ENCODE data around the gene FSTL5.
A peak's percentile ranks its signal among the peaks of the same experiment; 100 is the strongest.

The FSTL5 gene

DNA sequence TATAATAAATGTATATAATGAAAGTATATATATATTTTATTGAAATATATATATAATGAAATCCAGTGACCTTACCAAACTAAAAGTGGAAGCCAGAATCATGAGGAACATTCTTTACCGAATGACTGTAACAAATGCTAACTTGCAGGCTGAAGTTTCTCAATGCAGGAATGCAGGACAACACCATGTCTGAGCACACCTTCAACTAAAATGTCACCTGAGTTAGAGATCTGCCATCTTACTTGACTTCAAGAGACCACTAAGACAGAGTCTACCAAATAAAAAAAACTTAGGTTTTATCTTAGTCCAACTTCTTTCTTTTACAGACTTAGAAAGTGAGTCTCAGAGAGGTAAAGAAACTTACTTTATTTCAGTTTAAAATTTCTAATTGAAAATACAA lies 176.2 kb downstream of the FSTL5 start:
- H3K9ac ChIP-seq (ENCODE audit: low read depth, low read length, poor library complexity), result no peak overlapping the region
- no peak overlapping the region for H2BK5ac ChIP-seq (ENCODE audit: low read length)
- no peak overlapping the region for H3K14ac ChIP-seq (ENCODE audit: low read length)
- no peak overlapping the region for H4K8ac ChIP-seq (ENCODE audit: low read depth, low read length)
- peaks cover 0 to 6% of the 10 kb centered on the region in 2 donors for H3K4me1 ChIP-seq (ENCODE audit: control insufficient read depth in 2 of 2, insufficient read depth in 1 of 2, low read depth in 1 of 2, low read length in 2 of 2)
- H2BK120ac ChIP-seq (ENCODE audit: low read depth, low read length), result no peak overlapping the region
- no peaks in the 10 kb centered on the region for H3K27me3 ChIP-seq (ENCODE audit: control insufficient read depth in 3 of 3, insufficient read depth in 3 of 3, low read depth in 1 of 3, low read length in 3 of 3)
- H3K4me2 ChIP-seq (ENCODE audit: insufficient read depth, low read length, poor library complexity, severe bottlenecking), result no peak overlapping the region
- no peak overlapping the region for H3K27ac ChIP-seq (replicated peaks; ENCODE audit: low read length)
- H2AK5ac ChIP-seq (ENCODE audit: low read depth, low read length), result no peak overlapping the region
- H2BK12ac ChIP-seq (ENCODE audit: low read length), result no peak overlapping the region
- no peak overlapping the region for H3K23ac ChIP-seq (ENCODE audit: low read depth, low read length, poor library complexity)
- H3K36me3 ChIP-seq (replicated peaks in 1 of 2; ENCODE audit: control insufficient read depth in 2 of 2, insufficient read depth in 2 of 2, low read length in 2 of 2), result no peaks in the 10 kb centered on the region
- no peak overlapping the region for H4K91ac ChIP-seq (ENCODE audit: low read depth, low read length, poor library complexity)
- H3K9me3 ChIP-seq (replicated peaks in 1 of 2; ENCODE audit: control insufficient read depth in 2 of 2, insufficient read depth in 1 of 2, low read depth in 1 of 2, low read length in 2 of 2), result no peaks in the 10 kb centered on the region
- no peak for DNase-seq (ENCODE audit: low spot score)
- H3K4ac ChIP-seq (ENCODE audit: low read length), result no peak overlapping the region
- no peak overlapping the region for H3K18ac ChIP-seq (ENCODE audit: low read length)
- H3K79me1 ChIP-seq (ENCODE audit: low read depth, low read length), result no peaks in the 10 kb centered on the region
- H2BK15ac ChIP-seq (ENCODE audit: low read length), result no peak overlapping the region
- no CpG with 5 or more reads among the region's 1 CpG for WGBS, 2 donors (ENCODE audit: extremely low coverage in 2 of 2, insufficient read length in 2 of 2, insufficient replicate concordance in 1 of 2)
- H3K4me3 ChIP-seq (ENCODE audit: low read length in 2 of 2), result no peak overlapping the region
- H2AFZ ChIP-seq (ENCODE audit: low read length), result no peak overlapping the region

DNA sequence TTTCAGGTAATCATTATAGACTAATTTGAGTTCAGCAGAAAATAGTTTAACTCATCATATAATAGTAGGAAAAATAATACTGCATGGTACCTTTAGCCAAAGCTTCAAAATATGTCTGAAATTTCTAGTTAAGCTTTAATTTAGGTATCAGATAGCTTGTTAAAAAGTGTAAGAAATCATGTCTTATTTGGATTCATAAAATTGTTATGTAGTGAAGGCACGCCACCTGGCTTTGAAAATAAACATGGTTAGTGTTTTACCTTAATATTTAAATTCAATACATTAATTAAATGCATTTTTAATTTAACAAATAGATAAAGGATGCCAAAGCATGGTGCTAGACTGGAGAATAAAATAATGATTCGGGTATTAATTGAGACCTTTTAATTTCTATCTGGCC lies 211.4 kb downstream of the FSTL5 start:
- Histone ChIP-seq H2BK5ac (ENCODE audit: low read length) (no peak overlapping the region), H3K9me3 (replicated peaks in 1 of 2; ENCODE audit: control insufficient read depth in 2 of 2, insufficient read depth in 1 of 2, low read depth in 1 of 2, low read length in 2 of 2) (no peaks in the 10 kb centered on the region), H3K4me3 (ENCODE audit: low read length in 2 of 2) (no peak overlapping the region), H2BK12ac (ENCODE audit: low read length) (no peak overlapping the region), H3K79me1 (ENCODE audit: low read depth, low read length) (no peaks in the 10 kb centered on the region), H2AFZ (ENCODE audit: low read length) (no peak overlapping the region), H3K4ac (ENCODE audit: low read length) (no peak overlapping the region), H3K23ac (ENCODE audit: low read depth, low read length, poor library complexity) (no peak overlapping the region), H3K18ac (ENCODE audit: low read length) (no peak overlapping the region), H3K4me1 (ENCODE audit: control insufficient read depth in 2 of 2, insufficient read depth in 1 of 2, low read depth in 1 of 2, low read length in 2 of 2) (peaks cover 0 to 4% of the 10 kb centered on the region in 2 donors), H2BK120ac (ENCODE audit: low read depth, low read length) (no peak overlapping the region), H3K9ac (ENCODE audit: low read depth, low read length, poor library complexity) (no peak overlapping the region), H3K14ac (ENCODE audit: low read length) (no peak overlapping the region), H3K36me3 (replicated peaks in 1 of 2; ENCODE audit: control insufficient read depth in 2 of 2, insufficient read depth in 2 of 2, low read length in 2 of 2) (no peaks in the 10 kb centered on the region), H3K4me2 (ENCODE audit: insufficient read depth, low read length, poor library complexity, severe bottlenecking) (no peak overlapping the region), H2BK15ac (ENCODE audit: low read length) (no peak overlapping the region), H4K91ac (ENCODE audit: low read depth, low read length, poor library complexity) (no peak overlapping the region), H3K27me3 (ENCODE audit: control insufficient read depth in 3 of 3, insufficient read depth in 3 of 3, low read depth in 1 of 3, low read length in 3 of 3) (no peaks in the 10 kb centered on the region), H4K8ac (ENCODE audit: low read depth, low read length) (no peak overlapping the region), H2AK5ac (ENCODE audit: low read depth, low read length) (no peak overlapping the region), H3K27ac (replicated peaks; ENCODE audit: low read length) (no peak overlapping the region)
- whole genome bisulfite sequencing, 2 donors (ENCODE audit: extremely low coverage in 2 of 2, insufficient read length in 2 of 2, insufficient replicate concordance in 1 of 2), result no CpG with 5 or more reads among the region's 2 CpGs
- no peak for DNase-seq (ENCODE audit: low spot score)

DNA sequence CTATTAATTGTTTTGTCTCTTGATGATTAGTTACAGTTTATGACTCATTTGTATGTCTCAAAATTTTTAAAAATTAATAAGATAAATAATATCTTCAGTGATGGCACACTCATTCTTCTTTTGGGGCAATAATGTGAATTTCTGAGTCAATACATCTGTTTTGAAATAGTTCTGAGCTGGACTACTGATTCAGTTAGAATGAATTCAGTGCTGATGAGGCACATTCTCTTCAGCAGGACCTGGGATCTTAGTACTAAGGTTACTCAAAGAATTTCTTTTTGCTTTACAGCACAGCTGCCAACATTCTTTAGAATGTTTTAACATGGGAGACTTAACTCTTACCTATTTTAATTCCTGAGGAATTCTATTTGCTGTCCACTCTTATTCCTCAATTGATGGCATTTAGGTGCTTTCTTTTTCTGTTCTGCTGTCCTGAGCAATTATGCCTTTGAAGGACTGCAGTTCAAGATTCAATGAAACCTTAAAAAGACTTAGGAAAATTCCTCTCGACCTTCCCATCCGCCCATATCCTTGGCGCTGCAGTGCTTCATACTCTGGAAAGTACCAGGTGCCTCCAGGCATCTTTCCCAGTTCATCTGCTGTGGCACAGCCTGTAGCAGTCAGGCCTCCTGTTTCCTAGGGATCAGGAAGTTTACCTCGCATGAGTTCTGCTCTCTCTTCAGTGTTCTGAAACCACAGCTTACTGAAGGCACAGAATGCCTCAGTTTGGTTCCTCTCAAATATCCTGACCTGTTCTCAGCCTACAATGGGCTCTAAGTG lies 213.7 kb downstream of the FSTL5 start:
- no peak for DNase-seq (ENCODE audit: low spot score)
- WGBS, 2 donors (ENCODE audit: extremely low coverage in 2 of 2, insufficient read length in 2 of 2, insufficient replicate concordance in 1 of 2), result no CpG with 5 or more reads among the region's 4 CpGs
- H3K79me1 ChIP-seq (ENCODE audit: low read depth, low read length), result no peaks in the 10 kb centered on the region
- no peak overlapping the region for H2BK15ac ChIP-seq (ENCODE audit: low read length)
- peak overlapping the region; percentile 2 for H2AFZ ChIP-seq (ENCODE audit: low read length)
- peak overlapping the region; percentile 35 for H3K18ac ChIP-seq (ENCODE audit: low read length)
- no peak overlapping the region for H2BK5ac ChIP-seq (ENCODE audit: low read length)
- H3K9ac ChIP-seq (ENCODE audit: low read depth, low read length, poor library complexity), result no peak overlapping the region
- H2BK120ac ChIP-seq (ENCODE audit: low read depth, low read length), result no peak overlapping the region
- H4K91ac ChIP-seq (ENCODE audit: low read depth, low read length, poor library complexity), result no peak overlapping the region
- H3K27me3 ChIP-seq (ENCODE audit: control insufficient read depth in 3 of 3, insufficient read depth in 3 of 3, low read depth in 1 of 3, low read length in 3 of 3), result no peaks in the 10 kb centered on the region
- H3K27ac ChIP-seq (replicated peaks; ENCODE audit: low read length), result no peak overlapping the region
- no peak overlapping the region for H3K4ac ChIP-seq (ENCODE audit: low read length)
- no peak overlapping the region for H3K4me2 ChIP-seq (ENCODE audit: insufficient read depth, low read length, poor library complexity, severe bottlenecking)
- H4K8ac ChIP-seq (ENCODE audit: low read depth, low read length), result no peak overlapping the region
- H3K14ac ChIP-seq (ENCODE audit: low read length), result no peak overlapping the region
- no peaks in the 10 kb centered on the region for H3K9me3 ChIP-seq (replicated peaks in 1 of 2; ENCODE audit: control insufficient read depth in 2 of 2, insufficient read depth in 1 of 2, low read depth in 1 of 2, low read length in 2 of 2)
- H2BK12ac ChIP-seq (ENCODE audit: low read length), result no peak overlapping the region
- no peak overlapping the region for H2AK5ac ChIP-seq (ENCODE audit: low read depth, low read length)
- H3K4me3 ChIP-seq (ENCODE audit: low read length in 2 of 2), result no peak overlapping the region
- no peaks in the 10 kb centered on the region for H3K36me3 ChIP-seq (replicated peaks in 1 of 2; ENCODE audit: control insufficient read depth in 2 of 2, insufficient read depth in 2 of 2, low read length in 2 of 2)
- no peaks in the 10 kb centered on the region for H3K4me1 ChIP-seq (ENCODE audit: control insufficient read depth in 2 of 2, insufficient read depth in 1 of 2, low read depth in 1 of 2, low read length in 2 of 2)
- H3K23ac ChIP-seq (ENCODE audit: low read depth, low read length, poor library complexity), result no peak overlapping the region

DNA sequence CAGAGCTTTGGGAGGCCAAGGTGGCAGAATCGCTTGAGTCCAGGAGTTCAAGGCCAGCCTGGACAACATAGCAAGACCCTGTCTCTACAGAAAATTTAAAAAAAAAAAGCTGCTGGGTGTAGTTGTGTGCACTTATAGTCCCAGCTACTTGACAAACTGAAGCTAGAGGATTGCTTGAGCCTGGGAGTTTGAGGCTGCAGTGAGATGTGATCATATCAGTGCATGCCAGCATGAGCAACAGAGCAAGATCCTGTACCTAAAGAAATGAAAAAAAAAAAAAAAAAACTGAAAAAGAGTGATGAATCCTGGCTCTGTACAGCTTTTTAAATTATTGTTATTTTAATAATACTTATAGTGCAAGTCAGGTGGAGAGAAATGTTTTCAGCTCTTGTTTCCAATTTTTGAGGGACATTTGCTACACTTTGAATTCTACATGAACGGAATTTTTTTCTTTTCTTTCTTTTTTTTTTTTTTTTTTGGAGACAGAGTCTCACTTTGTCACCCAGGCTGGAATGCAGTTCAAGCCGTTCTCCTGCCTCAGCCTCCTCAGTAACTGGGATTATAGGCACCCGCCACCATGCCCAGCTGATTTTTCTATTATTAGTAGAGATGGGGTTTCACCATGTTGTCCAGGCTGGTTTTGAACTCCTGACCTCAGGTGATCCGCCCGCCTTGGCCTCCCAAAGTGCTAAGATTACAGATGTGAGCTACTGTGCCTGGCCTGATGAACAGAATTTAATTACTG lies 215.6 kb downstream of the FSTL5 start:
- H2BK120ac ChIP-seq (ENCODE audit: low read depth, low read length), result no peak overlapping the region
- H2AK5ac ChIP-seq (ENCODE audit: low read depth, low read length), result no peak overlapping the region
- no peaks in the 10 kb centered on the region for H3K36me3 ChIP-seq (replicated peaks in 1 of 2; ENCODE audit: control insufficient read depth in 2 of 2, insufficient read depth in 2 of 2, low read length in 2 of 2)
- no peak overlapping the region for H2BK15ac ChIP-seq (ENCODE audit: low read length)
- WGBS, 2 donors (ENCODE audit: extremely low coverage in 2 of 2, insufficient read length in 2 of 2, insufficient replicate concordance in 1 of 2), result no CpG with 5 or more reads among the region's 6 CpGs
- no peak overlapping the region for H3K18ac ChIP-seq (ENCODE audit: low read length)
- no peak overlapping the region for H3K27ac ChIP-seq (replicated peaks; ENCODE audit: low read length)
- no peak overlapping the region for H2BK5ac ChIP-seq (ENCODE audit: low read length)
- no peak overlapping the region for H2AFZ ChIP-seq (ENCODE audit: low read length)
- no peaks in the 10 kb centered on the region for H3K4me1 ChIP-seq (ENCODE audit: control insufficient read depth in 2 of 2, insufficient read depth in 1 of 2, low read depth in 1 of 2, low read length in 2 of 2)
- H3K9ac ChIP-seq (ENCODE audit: low read depth, low read length, poor library complexity), result no peak overlapping the region
- H4K91ac ChIP-seq (ENCODE audit: low read depth, low read length, poor library complexity), result no peak overlapping the region
- H3K27me3 ChIP-seq (ENCODE audit: control insufficient read depth in 3 of 3, insufficient read depth in 3 of 3, low read depth in 1 of 3, low read length in 3 of 3), result no peaks in the 10 kb centered on the region
- no peak overlapping the region for H3K14ac ChIP-seq (ENCODE audit: low read length)
- H4K8ac ChIP-seq (ENCODE audit: low read depth, low read length), result no peak overlapping the region
- H3K4me3 ChIP-seq (ENCODE audit: low read length in 2 of 2), result no peak overlapping the region
- no peak overlapping the region for H3K4ac ChIP-seq (ENCODE audit: low read length)
- DNase-seq (ENCODE audit: low spot score), result no peak
- no peaks in the 10 kb centered on the region for H3K9me3 ChIP-seq (replicated peaks in 1 of 2; ENCODE audit: control insufficient read depth in 2 of 2, insufficient read depth in 1 of 2, low read depth in 1 of 2, low read length in 2 of 2)
- H3K4me2 ChIP-seq (ENCODE audit: insufficient read depth, low read length, poor library complexity, severe bottlenecking), result no peak overlapping the region
- no peak overlapping the region for H2BK12ac ChIP-seq (ENCODE audit: low read length)
- no peaks in the 10 kb centered on the region for H3K79me1 ChIP-seq (ENCODE audit: low read depth, low read length)
- no peak overlapping the region for H3K23ac ChIP-seq (ENCODE audit: low read depth, low read length, poor library complexity)

All from neuronal stem cell (in vitro differentiated cells).